ENCODE data around the gene LCAT.

Gene LCAT

DNA sequence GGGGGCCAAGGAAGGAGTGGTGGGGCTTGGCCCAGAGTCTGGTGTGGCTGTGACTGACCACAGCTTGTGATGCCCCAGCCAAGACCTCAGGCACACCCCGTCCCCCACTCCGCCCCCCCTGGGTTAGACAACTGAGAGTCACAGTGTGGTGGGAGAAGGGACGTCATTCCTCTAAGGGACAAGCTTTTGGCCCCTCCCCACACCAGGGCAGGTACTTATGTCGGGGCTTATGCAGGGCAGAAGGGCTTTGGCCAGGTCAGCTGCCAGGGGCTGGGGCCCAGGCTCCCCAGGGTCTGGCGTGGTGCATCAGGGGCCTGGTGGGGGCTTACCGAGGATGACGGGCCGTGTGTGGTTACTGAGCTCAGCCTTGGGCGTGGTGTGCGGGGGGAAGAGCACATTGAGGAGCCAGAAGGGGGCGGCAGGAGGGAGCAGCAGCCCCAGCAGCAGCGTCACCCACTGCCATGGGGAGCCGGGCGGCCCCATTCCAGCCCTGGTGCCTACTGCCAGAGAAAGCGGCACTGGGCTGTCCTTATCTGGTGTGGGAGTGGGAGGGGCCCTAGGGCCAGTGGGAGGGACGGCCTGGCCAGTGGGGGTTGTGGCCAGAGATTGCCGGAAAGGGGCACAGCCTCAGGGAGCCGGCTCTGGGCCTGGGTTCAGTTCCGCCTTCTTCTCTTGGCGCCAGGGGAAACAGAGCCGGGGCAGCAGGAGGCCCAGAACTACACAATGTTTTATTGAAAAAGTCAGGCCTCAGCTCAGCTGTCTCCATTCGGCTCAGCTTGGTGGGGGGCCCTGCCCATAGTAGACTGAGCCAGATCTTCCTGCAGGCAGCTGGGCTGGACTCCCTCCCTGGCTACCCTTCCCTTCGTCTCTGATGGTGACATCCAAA is at the start of gene LCAT:
TSS of gene LCAT (minus strand) at position 502 of the 886 bp plus-strand sequence. CDS start at position 483, 19 bp downstream.
- no peak within 1 kb of the TSS for H3K4me3 ChIP-seq (ENCODE audit: control insufficient read depth, low read depth, low read length)
- TF ChIP-seq, protein P1, sequence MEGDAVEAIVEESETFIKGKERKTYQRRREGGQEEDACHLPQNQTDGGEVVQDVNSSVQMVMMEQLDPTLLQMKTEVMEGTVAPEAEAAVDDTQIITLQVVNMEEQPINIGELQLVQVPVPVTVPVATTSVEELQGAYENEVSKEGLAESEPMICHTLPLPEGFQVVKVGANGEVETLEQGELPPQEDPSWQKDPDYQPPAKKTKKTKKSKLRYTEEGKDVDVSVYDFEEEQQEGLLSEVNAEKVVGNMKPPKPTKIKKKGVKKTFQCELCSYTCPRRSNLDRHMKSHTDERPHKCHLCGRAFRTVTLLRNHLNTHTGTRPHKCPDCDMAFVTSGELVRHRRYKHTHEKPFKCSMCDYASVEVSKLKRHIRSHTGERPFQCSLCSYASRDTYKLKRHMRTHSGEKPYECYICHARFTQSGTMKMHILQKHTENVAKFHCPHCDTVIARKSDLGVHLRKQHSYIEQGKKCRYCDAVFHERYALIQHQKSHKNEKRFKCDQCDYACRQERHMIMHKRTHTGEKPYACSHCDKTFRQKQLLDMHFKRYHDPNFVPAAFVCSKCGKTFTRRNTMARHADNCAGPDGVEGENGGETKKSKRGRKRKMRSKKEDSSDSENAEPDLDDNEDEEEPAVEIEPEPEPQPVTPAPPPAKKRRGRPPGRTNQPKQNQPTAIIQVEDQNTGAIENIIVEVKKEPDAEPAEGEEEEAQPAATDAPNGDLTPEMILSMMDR (conservative IDR thresholded peaks at IDR 0.05; ENCODE audit: control insufficient read depth, insufficient read depth, low read depth, low read length) = no peak
- peak; percentile 39 for DNase-seq (ENCODE audit: low read depth)

- TF ChIP-seq, protein P1 (conservative IDR thresholded peaks at IDR 0.05; ENCODE audit: control insufficient read depth, insufficient read depth, low read depth, low read length) = peak; percentile 64
- peak; percentile 62 for DNase-seq (ENCODE audit: low read depth)
- H3K4me3 ChIP-seq (ENCODE audit: control insufficient read depth, low read depth, low read length) = peak overlapping the region; percentile 12
These were observed 49.5 kb upstream of the LCAT start for GRCh38 chr16:67993207-67994039.

DNA sequence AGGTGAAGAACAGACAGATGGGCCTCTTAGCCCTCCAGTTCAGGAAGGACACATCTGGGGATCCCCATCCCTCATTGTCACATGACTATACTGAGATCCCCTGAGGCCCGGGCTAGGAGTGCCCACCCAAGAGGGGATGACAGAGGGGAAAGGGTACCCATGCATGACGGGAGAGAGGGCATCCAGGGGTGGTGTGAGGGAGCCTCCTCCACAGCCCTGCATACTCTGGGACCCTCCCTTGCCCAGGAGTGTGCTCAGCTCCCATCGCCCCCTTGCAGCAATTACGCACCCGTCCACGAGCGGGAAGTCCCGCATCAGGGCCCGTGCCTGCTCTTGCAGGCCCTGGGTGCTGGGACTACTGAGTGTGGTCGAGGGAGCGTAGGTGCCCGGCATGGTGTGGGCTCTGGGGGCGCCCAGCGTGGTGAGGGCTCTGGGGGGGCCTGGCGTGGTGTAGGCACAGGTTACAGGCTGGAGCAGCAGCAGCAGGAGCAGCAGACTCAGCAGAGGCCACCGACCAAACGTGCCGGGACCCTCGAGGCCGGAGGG is 48.8 kb upstream of the LCAT start:
- no peak overlapping the region for H3K4me3 ChIP-seq (ENCODE audit: control insufficient read depth, low read depth, low read length)
- no peak for DNase-seq (ENCODE audit: low read depth)
- TF ChIP-seq, protein P1 (conservative IDR thresholded peaks at IDR 0.05; ENCODE audit: control insufficient read depth, insufficient read depth, low read depth, low read length) = no peak

DNA sequence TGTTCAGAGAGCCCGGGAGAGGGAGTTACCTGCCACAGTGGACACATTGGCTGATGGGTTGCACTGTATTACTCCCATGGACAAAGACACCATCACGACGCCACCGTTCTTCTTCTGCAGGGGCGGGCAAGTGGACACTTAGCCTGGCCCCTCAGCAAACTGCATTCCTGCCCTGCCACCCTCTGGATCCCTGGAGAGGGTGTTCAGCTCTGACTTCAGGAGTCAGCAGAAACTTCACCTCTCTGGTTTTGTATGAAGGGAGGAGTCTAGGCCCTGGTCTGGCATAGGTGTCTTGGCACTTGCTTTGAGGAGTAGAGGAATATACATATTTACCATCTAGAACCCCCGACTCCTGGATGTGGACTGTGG is 46.1 kb upstream of the LCAT start:
- no peak overlapping the region for H3K4me3 ChIP-seq (ENCODE audit: control insufficient read depth, low read depth, low read length)
- no peak for DNase-seq (ENCODE audit: low read depth)
- TF ChIP-seq, protein P1 (conservative IDR thresholded peaks at IDR 0.05; ENCODE audit: control insufficient read depth, insufficient read depth, low read depth, low read length) = no peak

DNA sequence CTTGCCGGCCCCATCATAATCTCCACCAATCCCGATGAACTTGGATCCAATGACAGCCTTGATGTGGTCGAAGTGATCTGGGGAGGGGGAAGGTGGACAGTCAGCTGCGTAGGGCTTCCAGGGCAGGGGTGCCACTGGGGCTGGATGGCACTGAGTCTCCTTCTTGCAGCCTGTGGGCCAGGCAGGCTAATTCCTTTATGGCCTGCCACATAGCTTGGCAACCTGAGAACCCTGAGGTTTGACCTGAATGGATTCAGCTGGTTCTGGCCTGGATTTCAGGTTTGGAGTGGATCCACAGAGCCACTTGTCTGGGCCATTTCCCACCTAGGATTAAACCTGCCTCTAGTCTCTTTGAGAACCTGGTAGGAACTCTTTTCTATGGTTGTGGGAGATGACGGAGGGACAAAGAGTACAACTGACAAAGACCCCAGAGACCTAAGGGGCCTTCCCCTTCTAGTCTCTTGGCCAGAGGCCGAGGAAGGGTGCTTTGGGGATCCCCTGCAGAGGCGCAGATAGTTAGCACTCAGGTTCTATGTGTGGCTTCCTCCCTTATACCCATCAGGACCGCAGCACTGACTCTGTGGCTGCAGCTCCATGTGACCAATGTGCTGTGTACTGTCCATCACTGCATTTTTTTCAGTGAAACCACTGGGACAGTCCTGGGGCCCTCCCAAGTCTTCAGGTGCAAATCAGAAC is 45.5 kb upstream of the LCAT start:
- no peak overlapping the region for H3K4me3 ChIP-seq (ENCODE audit: control insufficient read depth, low read depth, low read length)
- no peak for DNase-seq (ENCODE audit: low read depth)
- TF ChIP-seq, protein P1 (conservative IDR thresholded peaks at IDR 0.05; ENCODE audit: control insufficient read depth, insufficient read depth, low read depth, low read length) = no peak

DNA sequence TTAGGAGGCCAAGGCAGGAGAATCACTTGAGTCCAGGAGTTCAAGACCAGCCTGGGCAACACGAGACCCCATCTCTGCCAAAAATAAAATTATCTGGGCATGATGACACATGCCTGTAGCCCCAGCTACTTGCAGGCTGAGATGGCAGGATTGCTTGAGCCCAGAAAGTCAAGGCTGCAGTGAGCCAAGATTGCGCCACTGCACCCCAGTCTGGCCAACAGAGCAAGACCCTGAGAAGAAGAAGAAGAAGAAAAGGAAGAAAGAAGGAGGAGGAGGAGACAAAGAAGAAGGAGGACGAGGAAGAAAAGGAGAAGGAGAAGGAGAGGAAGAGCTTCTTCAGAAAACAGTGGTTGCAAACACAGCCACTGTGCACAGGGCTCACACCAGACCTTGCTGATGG is 44.8 kb upstream of the LCAT start:
- no peak for DNase-seq (ENCODE audit: low read depth)
- no peak overlapping the region for H3K4me3 ChIP-seq (ENCODE audit: control insufficient read depth, low read depth, low read length)
- TF ChIP-seq, protein P1 (conservative IDR thresholded peaks at IDR 0.05; ENCODE audit: control insufficient read depth, insufficient read depth, low read depth, low read length) = no peak
